GM19395 (cell line): ENCODE results near the gene RC3H2.
"Not testable (repeated sequence)": the region's sequence is repeated elsewhere in the genome, so short reads cannot be mapped to it uniquely, and the experiment has no call there.

Experiments used
- ATAC-seq: cut with Tn5 transposase; IDR thresholded peaks from one replicate; pipeline ENCODE4 v1.9.1; 2021; ENCODE audit warnings: mild to moderate bottlenecking, moderate library complexity; ENCODE audit not compliant: unreplicated experiment

The RC3H2 gene

GRCh38 chr9:122810306-122810946, 94.7 kb downstream of the RC3H2 start:
- ATAC-seq = peak; percentile 84

GRCh38 chr9:122809261-122809660, 95.9 kb downstream of the RC3H2 start:
- ATAC-seq = not testable (repeated sequence)

GRCh38 chr9:122808141-122808540, 97.0 kb downstream of the RC3H2 start:
- ATAC-seq = no peak

GRCh38 chr9:122807271-122807900, 97.8 kb downstream of the RC3H2 start:
- no peak for ATAC-seq

- ATAC-seq = no peak
Observed at GRCh38 chr9:122806661-122807060, 98.5 kb downstream of the RC3H2 start.

- no peak for ATAC-seq
Observed at GRCh38 chr9:122800066-122801060, 104.8 kb downstream of the RC3H2 start, which contains the start of gene OR1K1. Gene OR1K1, plus strand, starts transcription at chr9:122800123. Its CDS starts 0 bp downstream, at chr9:122800123.

- ATAC-seq = no peak
Observed at GRCh38 chr9:122797316-122798063, 107.7 kb downstream of the RC3H2 start.
